Uterus (tissue), 4 donors: ENCODE results near the gene POLR3H. TPM values are rescaled to one million over a fixed set of nuclear protein-coding genes. Genes with fewer than 3 reads are reported as not detected.

Experiments
- DNase-seq, 2 donors: peaks; one replicate each; pipeline ENCODE4 v3.0.0-alpha.2; 2019 to 2020
- H3K27ac ChIP-seq, 2 donors: fragments of 200-600 bp; sonication (generic); 1 replicate in 1 of 2; 2 replicates in 1 of 2; pipeline ENCODE4 v1.5.1; 2016 to 2018
- H3K27me3 ChIP-seq, 2 donors: fragments of 200-600 bp; sonication (generic); one replicate each; pipeline ENCODE4 v1.5.1; 2018 to 2019; ENCODE audit warnings: control low read depth in 1 of 2
- H3K36me3 ChIP-seq, 2 donors: fragments of 200-600 bp; sonication (generic); one replicate each; pipeline ENCODE4 v1.5.1; 2019; ENCODE audit warnings: control low read depth in 1 of 2
- H3K4me1 ChIP-seq, 2 donors: fragments of 200-600 bp; sonication (generic); one replicate each; pipeline ENCODE4 v1.5.1; 2018 to 2019; ENCODE audit warnings: control low read depth in 1 of 2
- H3K4me3 ChIP-seq, 2 donors: fragments of 200-600 bp; sonication (generic); 1 replicate in 1 of 2; 2 replicates in 1 of 2; pipeline ENCODE4 v1.5.1; 2018 to 2019; ENCODE audit warnings: mild to moderate bottlenecking in 1 of 2
- H3K9me3 ChIP-seq, 2 donors: fragments of 200-600 bp; sonication (generic); one replicate each; pipeline ENCODE4 v1.5.1; 2019; ENCODE audit warnings: control low read depth in 1 of 2
- POLR2A ChIP-seq, 2 donors: fragments of 450-650 bp; IDR thresholded peaks; one replicate each; pipeline ENCODE4 v1.6.1; 2016; ENCODE audit warnings: antibody characterized with exemption in 2 of 2, mild to moderate bottlenecking in 1 of 2, moderate library complexity in 1 of 2
- intact Hi-C: fragments of 100-400 bp; cut with DNase I; formaldehyde crosslinking; loops from one replicate; pipeline ENCODE4 v1.15.1; 2023; ENCODE audit warnings: low total_unique reads
- total RNA-seq, 4 donors: library from RNA; depleted of rRNA in 3 of 4; stranded (reverse); fragments of >200 nt in 3 of 4; gene quantifications; one replicate each; pipeline versions ENCODE4 v1.1.0 to v1.2.4, GENCODE V29; 2014 to 2023
- TF ChIP-seq, protein P1 (sequence below), 4 experiments: fragments of 200-600 bp in 2 of 4; fragments of 450-650 bp in 2 of 4; sonication (generic) in 2 of 4; IDR thresholded peaks; one replicate each; pipeline ENCODE4 v1.5.1; 2016 to 2019; ENCODE audit warnings: antibody characterized with exemption in 4 of 4, mild to moderate bottlenecking in 2 of 4, moderate library complexity in 1 of 4
- donor health status: DM: yes; HTN: yes; CAD: no.

POLR3H gene
- total RNA-seq, 4 donors from 2014 or later, result 3.2 to 41.9 (median 16.6) TPM

DNA sequence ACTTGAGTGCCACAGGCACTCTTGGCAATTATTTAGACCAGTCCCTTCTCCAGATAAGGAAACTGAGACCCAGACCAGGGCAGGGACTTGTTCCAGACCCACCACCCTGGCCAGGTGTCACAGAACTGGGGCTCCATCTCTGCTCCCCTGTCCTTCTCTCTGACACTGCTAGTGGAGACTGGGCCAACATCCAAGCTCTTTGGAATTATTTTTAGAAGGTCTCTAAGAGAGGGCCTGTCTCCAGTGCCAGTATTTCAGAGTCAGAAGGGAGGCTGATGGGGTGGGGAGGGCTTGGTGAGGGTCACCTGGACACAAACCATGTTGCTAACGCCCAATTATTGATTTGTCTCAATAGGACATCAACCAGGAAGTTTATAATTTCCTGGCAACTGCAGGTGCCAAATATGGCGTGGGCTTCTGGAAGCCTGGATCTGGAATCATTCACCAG is 32.7 kb downstream of the POLR3H start:
- Histone ChIP-seq H3K36me3 (no peaks in the 10 kb centered on the region), H3K9me3 (no peaks in the 10 kb centered on the region), H3K4me1 (peaks cover 0 to 21% of the 10 kb centered on the region in 2 donors), H3K27ac (peak overlapping the region; percentile 13 to 32), H3K27me3 (no peaks in the 10 kb centered on the region), H3K4me3 (no peak overlapping the region)
- DNase-seq, result no peak
- intact Hi-C loops, result no loop called here
- TF ChIP-seq, protein P1, sequence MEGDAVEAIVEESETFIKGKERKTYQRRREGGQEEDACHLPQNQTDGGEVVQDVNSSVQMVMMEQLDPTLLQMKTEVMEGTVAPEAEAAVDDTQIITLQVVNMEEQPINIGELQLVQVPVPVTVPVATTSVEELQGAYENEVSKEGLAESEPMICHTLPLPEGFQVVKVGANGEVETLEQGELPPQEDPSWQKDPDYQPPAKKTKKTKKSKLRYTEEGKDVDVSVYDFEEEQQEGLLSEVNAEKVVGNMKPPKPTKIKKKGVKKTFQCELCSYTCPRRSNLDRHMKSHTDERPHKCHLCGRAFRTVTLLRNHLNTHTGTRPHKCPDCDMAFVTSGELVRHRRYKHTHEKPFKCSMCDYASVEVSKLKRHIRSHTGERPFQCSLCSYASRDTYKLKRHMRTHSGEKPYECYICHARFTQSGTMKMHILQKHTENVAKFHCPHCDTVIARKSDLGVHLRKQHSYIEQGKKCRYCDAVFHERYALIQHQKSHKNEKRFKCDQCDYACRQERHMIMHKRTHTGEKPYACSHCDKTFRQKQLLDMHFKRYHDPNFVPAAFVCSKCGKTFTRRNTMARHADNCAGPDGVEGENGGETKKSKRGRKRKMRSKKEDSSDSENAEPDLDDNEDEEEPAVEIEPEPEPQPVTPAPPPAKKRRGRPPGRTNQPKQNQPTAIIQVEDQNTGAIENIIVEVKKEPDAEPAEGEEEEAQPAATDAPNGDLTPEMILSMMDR (IDR thresholded peaks at IDR 0.05), result no peak
- TF ChIP-seq POLR2A (IDR thresholded peaks at IDR 0.05), result no peak

DNA sequence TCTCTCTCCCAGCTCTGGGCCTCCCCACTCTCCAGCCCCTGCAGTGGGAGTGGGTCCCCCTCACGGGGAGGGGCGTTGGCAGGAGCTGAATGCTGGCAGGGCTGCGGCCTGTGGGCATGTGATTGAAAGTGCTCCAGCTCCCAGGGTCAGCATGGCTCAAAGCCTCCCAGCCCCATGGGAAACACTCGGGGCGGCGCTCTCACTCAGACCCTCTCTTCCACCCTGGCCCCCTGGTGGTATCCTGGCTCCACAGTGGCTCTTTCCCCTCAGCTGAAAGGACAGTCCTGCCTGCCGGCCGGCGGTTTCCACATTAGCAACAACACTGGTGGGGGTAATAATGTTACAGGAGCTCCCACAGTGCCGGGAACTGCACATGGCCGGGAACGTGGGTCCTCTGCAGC is 35.5 kb downstream of the POLR3H start:
- peak overlapping the region; percentile 31 to 61 for H3K27ac ChIP-seq
- no peaks in the 10 kb centered on the region for H3K9me3 ChIP-seq
- peaks cover 0 to 27% of the 10 kb centered on the region in 2 donors for H3K4me1 ChIP-seq
- no peaks in the 10 kb centered on the region for H3K27me3 ChIP-seq
- DNase-seq, result no peak
- intact Hi-C loops, result no loop called here
- H3K4me3 ChIP-seq, result no peak overlapping the region
- no peaks in the 10 kb centered on the region for H3K36me3 ChIP-seq
- TF ChIP-seq, protein P1 (IDR thresholded peaks at IDR 0.05), result peak in 1 of 4 experiments; percentile 13
- no peak for TF ChIP-seq POLR2A (IDR thresholded peaks at IDR 0.05)

DNA sequence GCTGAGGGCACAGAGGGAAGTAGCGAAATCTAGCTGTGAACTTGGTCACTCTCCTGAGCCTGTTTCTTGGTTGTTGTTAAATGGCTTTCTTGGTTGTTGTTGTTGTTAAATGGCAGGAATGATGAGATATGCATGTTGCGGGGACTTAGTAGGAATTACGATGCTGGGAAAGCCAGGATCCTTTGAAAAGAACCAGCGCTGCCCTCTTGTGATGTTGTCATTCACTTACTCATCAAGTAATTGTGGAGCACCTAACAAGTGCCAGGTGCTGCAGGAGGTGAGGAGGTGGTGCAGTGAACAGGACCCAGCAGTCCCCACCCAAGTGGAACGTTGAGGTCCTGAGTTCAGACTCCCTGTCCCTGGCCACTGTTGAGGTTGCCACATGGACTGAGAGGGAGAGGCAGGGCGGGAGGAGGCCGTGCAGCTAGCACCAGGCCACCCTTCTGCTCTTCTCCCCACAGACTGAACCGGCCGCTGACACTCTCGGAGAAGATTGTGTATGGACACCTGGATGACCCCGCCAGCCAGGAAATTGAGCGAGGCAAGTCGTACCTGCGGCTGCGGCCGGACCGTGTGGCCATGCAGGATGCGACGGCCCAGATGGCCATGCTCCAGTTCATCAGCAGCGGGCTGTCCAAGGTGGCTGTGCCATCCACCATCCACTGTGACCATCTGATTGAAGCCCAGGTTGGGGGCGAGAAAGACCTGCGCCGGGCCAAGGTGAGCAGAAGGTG is 36.8 kb downstream of the POLR3H start:
- intact Hi-C loops, result no loop called here
- H3K36me3 ChIP-seq, result no peaks in the 10 kb centered on the region
- H3K9me3 ChIP-seq, result no peaks in the 10 kb centered on the region
- peaks cover 0 to 25% of the 10 kb centered on the region in 2 donors for H3K4me1 ChIP-seq
- H3K27ac ChIP-seq, result no peak overlapping the region
- DNase-seq, result no peak
- no peaks in the 10 kb centered on the region for H3K27me3 ChIP-seq
- TF ChIP-seq, protein P1 (IDR thresholded peaks at IDR 0.05), result no peak
- no peak for TF ChIP-seq POLR2A (IDR thresholded peaks at IDR 0.05)
- no peak overlapping the region for H3K4me3 ChIP-seq

DNA sequence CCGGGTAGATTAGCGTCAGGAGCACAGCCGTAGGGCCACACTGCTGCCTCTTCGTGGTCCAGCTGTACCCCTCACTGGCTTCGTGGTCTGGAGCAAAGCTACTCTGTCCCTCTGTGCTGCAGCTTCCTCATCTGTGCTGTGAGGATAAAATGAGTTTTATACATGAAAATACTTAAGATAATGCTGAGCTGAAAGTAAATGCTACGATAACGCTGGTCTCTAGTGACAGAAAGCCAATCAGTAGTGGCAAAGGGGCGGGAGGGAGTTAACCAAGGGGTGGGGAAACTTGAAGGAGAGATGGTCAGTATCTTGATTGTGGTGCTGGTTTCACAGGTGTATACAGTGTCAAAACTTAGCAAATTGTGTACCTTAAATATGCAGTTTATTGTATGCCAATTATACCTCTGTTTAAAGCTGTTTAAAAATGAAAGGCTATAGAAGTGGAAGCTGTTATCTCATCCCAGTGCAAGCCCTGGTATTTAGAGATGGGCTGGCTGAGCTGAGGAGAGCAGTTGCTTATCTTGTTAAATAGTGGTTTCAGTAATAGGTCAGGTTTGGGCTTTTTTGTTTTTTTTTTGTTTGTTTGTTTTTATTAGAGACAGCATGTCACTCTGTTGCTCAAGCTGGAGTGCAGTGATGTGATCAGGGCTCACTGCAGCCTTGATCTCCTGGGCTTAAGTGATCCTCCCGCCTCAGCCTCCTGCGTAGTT is 38.6 kb downstream of the POLR3H start:
- DNase-seq, result no peak
- intact Hi-C loops, result no loop called here
- no peak overlapping the region for H3K4me3 ChIP-seq
- no peaks in the 10 kb centered on the region for H3K9me3 ChIP-seq
- H3K4me1 ChIP-seq, result peaks cover 0 to 20% of the 10 kb centered on the region in 2 donors
- H3K27ac ChIP-seq, result no peak overlapping the region
- no peak for TF ChIP-seq POLR2A (IDR thresholded peaks at IDR 0.05)
- TF ChIP-seq, protein P1 (IDR thresholded peaks at IDR 0.05), result no peak
- H3K27me3 ChIP-seq, result no peaks in the 10 kb centered on the region
- H3K36me3 ChIP-seq, result no peaks in the 10 kb centered on the region

DNA sequence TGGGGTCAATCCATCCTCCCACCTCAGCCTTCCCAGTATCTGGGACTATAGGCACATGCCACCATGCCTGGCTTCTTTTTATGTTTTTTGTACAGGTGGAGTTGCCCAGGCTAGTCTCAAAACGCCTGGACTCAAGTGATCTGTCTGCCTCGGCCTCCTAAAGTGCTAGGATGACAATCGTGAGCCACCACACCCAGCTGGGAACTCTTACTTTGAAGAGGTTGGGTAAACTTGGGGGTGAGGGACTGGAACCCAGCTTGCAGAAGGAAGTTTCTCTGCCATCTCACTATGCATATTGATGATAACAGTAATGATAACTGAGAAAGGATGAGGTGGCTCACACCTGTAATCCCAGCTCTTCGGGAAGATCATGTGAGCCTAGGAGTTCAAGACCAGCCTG is 39.5 kb downstream of the POLR3H start:
- Histone ChIP-seq H3K9me3 (no peaks in the 10 kb centered on the region), H3K4me3 (no peak overlapping the region), H3K27ac (no peak overlapping the region), H3K27me3 (no peaks in the 10 kb centered on the region), H3K36me3 (no peaks in the 10 kb centered on the region), H3K4me1 (peaks cover 0 to 20% of the 10 kb centered on the region in 2 donors)
- intact Hi-C loops, result no loop called here
- no peak for DNase-seq
- TF ChIP-seq, protein P1 (IDR thresholded peaks at IDR 0.05), result no peak
- TF ChIP-seq POLR2A (IDR thresholded peaks at IDR 0.05), result no peak
